DMS 273 (cell line): Measurements from ENCODE around the gene ABLIM2.

Source experiments
- DNase-seq: peaks from one replicate; lab custom pipeline; 2025; ENCODE audit not compliant: unreplicated experiment; lab: John Stamatoyannopoulos, UW

The ABLIM2 gene

GRCh38 chr4:8105306-8106100, 53.1 kb downstream of the ABLIM2 start:
- no peak for DNase-seq

- no peak for DNase-seq
Measured at GRCh38 chr4:8104491-8105305, 53.9 kb downstream of the ABLIM2 start.

- no peak for DNase-seq
Measured at GRCh38 chr4:8103421-8104390, 54.9 kb downstream of the ABLIM2 start.

- DNase-seq: no peak
Measured at GRCh38 chr4:8102831-8103230, 55.8 kb downstream of the ABLIM2 start.

GRCh38 chr4:8102076-8102355, 56.6 kb downstream of the ABLIM2 start:
- no peak for DNase-seq

GRCh38 chr4:8101213-8102075, 57.2 kb downstream of the ABLIM2 start:
- DNase-seq: peak; percentile 21

GRCh38 chr4:8099981-8100464, 58.6 kb downstream of the ABLIM2 start:
- DNase-seq: no peak

- DNase-seq: no peak
Measured at GRCh38 chr4:8098506-8098905, 60.1 kb downstream of the ABLIM2 start.

GRCh38 chr4:8097721-8098345, 60.8 kb downstream of the ABLIM2 start:
- DNase-seq: no peak

- no peak for DNase-seq
Measured at GRCh38 chr4:8097141-8097541, 61.5 kb downstream of the ABLIM2 start.

- no peak for DNase-seq
Measured at GRCh38 chr4:8096690-8097061, 61.9 kb downstream of the ABLIM2 start.

GRCh38 chr4:8095956-8096689, 62.5 kb downstream of the ABLIM2 start:
- no peak for DNase-seq

GRCh38 chr4:8093587-8094274, 64.9 kb downstream of the ABLIM2 start:
- no peak for DNase-seq

GRCh38 chr4:8092282-8092681, 66.3 kb downstream of the ABLIM2 start:
- DNase-seq: no peak

GRCh38 chr4:8090744-8091301, 67.8 kb downstream of the ABLIM2 start:
- DNase-seq: no peak

- DNase-seq: no peak
Measured at GRCh38 chr4:8090312-8090711, 68.3 kb downstream of the ABLIM2 start.

- DNase-seq: no peak
Measured at GRCh38 chr4:8089862-8090261, 68.8 kb downstream of the ABLIM2 start.

GRCh38 chr4:8088966-8089491, 69.6 kb downstream of the ABLIM2 start:
- DNase-seq: no peak
